ENCODE results near the gene ZFAND3.

DNA sequence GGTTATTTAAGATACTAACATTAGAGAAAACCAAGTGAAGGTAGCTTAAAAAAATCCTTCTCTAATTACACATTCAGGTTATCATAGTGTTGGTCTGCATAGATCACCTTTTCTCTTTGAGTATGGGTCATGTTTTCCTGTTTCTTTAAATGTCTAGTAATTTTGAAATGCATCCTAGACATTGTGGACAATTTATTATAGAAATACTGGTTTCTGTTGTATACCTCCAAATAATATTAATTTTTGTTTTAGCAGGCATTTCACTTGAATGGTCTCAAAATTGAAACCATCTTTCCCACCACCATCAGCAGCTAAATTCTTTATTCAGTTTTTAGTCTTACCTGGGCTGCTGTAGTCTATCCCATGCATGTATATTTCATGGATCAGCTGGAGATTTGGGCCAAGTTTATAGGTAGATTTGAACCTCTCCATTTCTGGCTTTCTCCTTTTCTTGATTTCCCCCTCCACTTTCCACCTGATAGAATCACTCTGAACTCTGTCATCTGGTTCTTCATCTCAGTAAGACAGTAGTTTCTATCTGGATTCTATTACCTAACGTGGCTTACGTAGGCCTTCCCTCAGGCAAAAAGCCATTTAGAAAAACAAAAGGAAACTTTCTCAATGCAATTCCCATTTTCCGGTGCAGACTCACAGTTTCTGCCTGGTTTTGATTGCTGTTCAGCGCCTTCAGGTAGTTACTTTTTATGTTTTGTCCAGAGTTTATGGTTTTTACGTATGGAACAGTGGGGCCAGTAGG lies 52.3 kb downstream of the ZFAND3 start:
- no peak for TF ChIP-seq CTCF (IDR thresholded peaks at IDR 0.05)
- TF ChIP-seq POLR2A (IDR thresholded peaks at IDR 0.05) = no peak
- no peak for TF ChIP-seq POLR2AphosphoS5 (IDR thresholded peaks at IDR 0.05)
